Panc1 (cell line): ENCODE results near the gene LRRC56. TPM values are rescaled to one million over a fixed set of nuclear protein-coding genes. Genes with fewer than 3 reads are reported as not detected.

Experiments used
- ATAC-seq: fragments of 200-7000 bp; cut with Tn5 transposase; 2 replicates; pipeline ENCODE4 v1.9.1; 2020; ENCODE audit warnings: mild to moderate bottlenecking, moderate library complexity
- BruUV-seq: library from RNA; stranded (reverse); fragments of 400-500 nt; replicated peaks from 2 replicates; lab custom pipeline; 2021; lab: Mats Ljungman, UMichigan
- CTCF ChIA-PET: fragments of 300-600 bp; sonication (Branson Sonifier 250); formaldehyde crosslinking; loops from one replicate; lab custom pipeline; 2022; ENCODE audit warnings: antibody characterized with exemption; lab: Charles Lee
- POLR2A ChIA-PET: fragments of 300-600 bp; sonication (Branson Sonifier 250); formaldehyde crosslinking; loops from one replicate; lab custom pipeline; 2022; ENCODE audit warnings: antibody characterized with exemption; lab: Charles Lee
- DNase-seq: peaks from one replicate; pipeline ENCODE4 v3.0.0-alpha.2; 2010; ENCODE audit warnings: low read depth, low spot score
- H3K27ac ChIP-seq: 2 replicates; pipeline ENCODE4 v1.5.1; 2011; ENCODE audit warnings: mild to moderate bottlenecking, low read length, inconsistent platforms
- H3K27me3 ChIP-seq: fragments of 200-500 bp; sonication (Bioruptor generic); 2 replicates; pipeline ENCODE4 v1.6.0; 2014; ENCODE audit warnings: low read length, inconsistent platforms; ENCODE audit not compliant: control insufficient read depth, insufficient read depth
- H3K36me3 ChIP-seq: fragments of 200-500 bp; sonication (Bioruptor generic); 2 replicates; pipeline ENCODE4 v1.5.1; 2014; ENCODE audit warnings: inconsistent platforms, mild to moderate bottlenecking, low read length, moderate library complexity; ENCODE audit not compliant: control insufficient read depth, insufficient read depth
- H3K4me1 ChIP-seq: 2 replicates; pipeline ENCODE4 v1.5.1; 2011; ENCODE audit warnings: inconsistent platforms, mild to moderate bottlenecking, low read length, moderate library complexity; ENCODE audit not compliant: control insufficient read depth, insufficient read depth
- H3K4me3 ChIP-seq, 2 experiments: 2 replicates each; pipeline ENCODE4 v1.5.1; 2011 to 2012; ENCODE audit warnings: low read depth in 2 of 2, low read length in 2 of 2, mild to moderate bottlenecking in 2 of 2, inconsistent platforms in 1 of 2, moderate library complexity in 1 of 2
- H3K9me3 ChIP-seq: fragments of 200-500 bp; sonication (Bioruptor generic); 2 replicates; pipeline ENCODE4 v1.5.1; 2014; ENCODE audit warnings: low read depth, mild to moderate bottlenecking, inconsistent platforms, low read length, moderate library complexity; ENCODE audit not compliant: control insufficient read depth, insufficient read depth
- CTCF ChIP-seq: fragments of 450-650 bp; IDR thresholded peaks from 2 replicates; pipeline ENCODE4 v1.5.1; 2017; ENCODE audit warnings: mild to moderate bottlenecking
- POLR2AphosphoS5 ChIP-seq: IDR thresholded peaks from 2 replicates; pipeline ENCODE4 v1.6.1; 2012; ENCODE audit warnings: mild to moderate bottlenecking, low read depth, low read length, moderate library complexity
- SIN3A ChIP-seq: IDR thresholded peaks from 2 replicates; pipeline ENCODE4 v1.6.1; 2012; ENCODE audit warnings: low read depth, mild to moderate bottlenecking, low read length, moderate library complexity, borderline replicate concordance; ENCODE audit not compliant: insufficient read depth
- TCF7L2 ChIP-seq: IDR thresholded peaks from 2 replicates; pipeline ENCODE4 v1.6.1; 2011; ENCODE audit warnings: mild to moderate bottlenecking, low read depth, low read length, inconsistent platforms
- in situ Hi-C: cut with HindIII; loops from 2 replicates; pipeline ENCODE4 v1.10.0; 2016; ENCODE audit warnings: low sequenced_read_pairs, low pct_unique_long_range_greater_than_20kb
- intact Hi-C: fragments of 100-400 bp; cut with micrococcal nuclease; formaldehyde crosslinking; loops from one replicate; pipeline ENCODE4 v1.10.0; 2022; ENCODE audit not compliant: unreplicated experiment
- total RNA-seq: library from RNA; stranded (reverse); gene quantifications from one replicate; pipeline ENCODE4 v1.2.1, GENCODE V29; 2021; ENCODE audit not compliant: unreplicated experiment
- TF ChIP-seq, protein P1 (sequence below), 2 experiments: IDR thresholded peaks; 2 replicates each; pipeline ENCODE4 v1.6.1; 2011 to 2012; ENCODE audit warnings: low read depth in 2 of 2, control low read depth in 1 of 2, low read length in 1 of 2, mild to moderate bottlenecking in 1 of 2, moderate library complexity in 1 of 2; ENCODE audit not compliant: insufficient read depth in 1 of 2

The LRRC56 gene
- total RNA-seq, 1 experiment from 2014 or later, result 9.8 TPM

DNA sequence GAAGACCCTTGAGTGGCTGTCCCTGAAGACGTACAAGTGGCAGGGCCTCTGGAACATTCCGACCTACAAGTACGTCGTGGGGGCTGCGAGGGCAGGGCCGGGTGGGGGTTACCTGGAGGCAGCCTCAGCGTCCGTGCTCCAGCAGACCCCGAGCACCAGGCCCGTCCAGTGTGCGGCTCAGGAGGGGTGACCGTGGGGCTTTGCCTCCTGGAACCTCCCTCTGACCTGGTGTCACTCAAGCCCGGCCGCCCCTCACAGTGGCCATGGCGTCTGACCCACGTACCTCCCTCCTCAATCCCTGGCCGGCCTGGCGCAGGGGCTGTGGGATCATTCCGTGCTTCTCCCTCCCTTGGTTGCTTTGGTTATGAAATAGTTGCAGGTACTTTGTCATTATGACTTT lies 48.7 kb upstream of the LRRC56 start:
- no peak overlapping the region for H3K4me3 ChIP-seq
- in situ Hi-C loops, result no loop called here
- H3K36me3 ChIP-seq, result no peaks in the 10 kb centered on the region
- no peaks in the 10 kb centered on the region for H3K27me3 ChIP-seq
- ATAC-seq, result no peak
- TF ChIP-seq, protein P1, sequence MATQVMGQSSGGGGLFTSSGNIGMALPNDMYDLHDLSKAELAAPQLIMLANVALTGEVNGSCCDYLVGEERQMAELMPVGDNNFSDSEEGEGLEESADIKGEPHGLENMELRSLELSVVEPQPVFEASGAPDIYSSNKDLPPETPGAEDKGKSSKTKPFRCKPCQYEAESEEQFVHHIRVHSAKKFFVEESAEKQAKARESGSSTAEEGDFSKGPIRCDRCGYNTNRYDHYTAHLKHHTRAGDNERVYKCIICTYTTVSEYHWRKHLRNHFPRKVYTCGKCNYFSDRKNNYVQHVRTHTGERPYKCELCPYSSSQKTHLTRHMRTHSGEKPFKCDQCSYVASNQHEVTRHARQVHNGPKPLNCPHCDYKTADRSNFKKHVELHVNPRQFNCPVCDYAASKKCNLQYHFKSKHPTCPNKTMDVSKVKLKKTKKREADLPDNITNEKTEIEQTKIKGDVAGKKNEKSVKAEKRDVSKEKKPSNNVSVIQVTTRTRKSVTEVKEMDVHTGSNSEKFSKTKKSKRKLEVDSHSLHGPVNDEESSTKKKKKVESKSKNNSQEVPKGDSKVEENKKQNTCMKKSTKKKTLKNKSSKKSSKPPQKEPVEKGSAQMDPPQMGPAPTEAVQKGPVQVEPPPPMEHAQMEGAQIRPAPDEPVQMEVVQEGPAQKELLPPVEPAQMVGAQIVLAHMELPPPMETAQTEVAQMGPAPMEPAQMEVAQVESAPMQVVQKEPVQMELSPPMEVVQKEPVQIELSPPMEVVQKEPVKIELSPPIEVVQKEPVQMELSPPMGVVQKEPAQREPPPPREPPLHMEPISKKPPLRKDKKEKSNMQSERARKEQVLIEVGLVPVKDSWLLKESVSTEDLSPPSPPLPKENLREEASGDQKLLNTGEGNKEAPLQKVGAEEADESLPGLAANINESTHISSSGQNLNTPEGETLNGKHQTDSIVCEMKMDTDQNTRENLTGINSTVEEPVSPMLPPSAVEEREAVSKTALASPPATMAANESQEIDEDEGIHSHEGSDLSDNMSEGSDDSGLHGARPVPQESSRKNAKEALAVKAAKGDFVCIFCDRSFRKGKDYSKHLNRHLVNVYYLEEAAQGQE (IDR thresholded peaks at IDR 0.05; ENCODE audit: insufficient read depth in 1 of 2, low read depth in 2 of 2, low read length in 1 of 2), result no peak
- TF ChIP-seq TCF7L2 (no peak), CTCF (no peak), SIN3A (no peak), POLR2AphosphoS5 (no peak)
- no peak for DNase-seq
- no peak overlapping the region for H3K27ac ChIP-seq
- H3K9me3 ChIP-seq, result no peaks in the 10 kb centered on the region
- no peaks in the 10 kb centered on the region for H3K4me1 ChIP-seq
- ChIA-PET CTCF (no interaction called here), POLR2A (no interaction called here)
- intact Hi-C loops, result no loop called here
- BruUV-seq, result no TSS peak

DNA sequence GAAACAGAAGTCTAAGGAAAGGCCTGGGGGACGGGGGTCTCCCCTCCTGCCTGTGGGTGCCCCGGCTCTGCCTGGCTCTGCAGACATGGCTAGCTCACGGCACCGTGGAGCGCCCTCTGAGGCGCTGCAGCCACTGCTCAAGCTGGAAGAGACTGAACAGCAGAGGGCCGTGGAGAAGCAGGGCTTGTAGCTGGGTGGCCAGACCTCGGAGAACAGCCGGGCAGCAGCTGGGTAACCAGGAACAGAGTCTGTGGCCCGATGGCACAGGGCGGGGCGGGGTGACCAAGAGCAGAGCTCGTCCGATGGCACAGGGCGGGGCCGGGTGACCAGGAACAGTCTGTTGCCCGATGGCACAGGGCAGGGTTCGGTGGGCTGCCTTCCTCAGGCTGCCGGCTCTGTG lies 48.3 kb upstream of the LRRC56 start:
- H3K36me3 ChIP-seq, result no peaks in the 10 kb centered on the region
- no peaks in the 10 kb centered on the region for H3K4me1 ChIP-seq
- DNase-seq, result no peak
- H3K27me3 ChIP-seq, result no peaks in the 10 kb centered on the region
- no TSS peak for BruUV-seq
- H3K27ac ChIP-seq, result no peak overlapping the region
- CTCF ChIA-PET, result interaction anchor here (0.6 kb wide), 1 partner anchor 10 kb away, joined by 7 read pairs; no protein-coding TSS in a partner anchor
- ATAC-seq, result peak; percentile 27
- POLR2A ChIA-PET, result no interaction called here
- no peaks in the 10 kb centered on the region for H3K9me3 ChIP-seq
- TF ChIP-seq, protein P1 (IDR thresholded peaks at IDR 0.05; ENCODE audit: insufficient read depth in 1 of 2, low read depth in 2 of 2, low read length in 1 of 2), result no peak
- TF ChIP-seq TCF7L2, result no peak
- no peak for TF ChIP-seq SIN3A
- no peak for TF ChIP-seq POLR2AphosphoS5
- TF ChIP-seq CTCF, result no peak
- intact Hi-C loops (no loop called here), in situ Hi-C loops (no loop called here)
- no peak overlapping the region for H3K4me3 ChIP-seq
